Smooth muscle cell (in vitro differentiated cells): Measurements from ENCODE around the gene MAB21L3. TPM values are rescaled to one million over a fixed set of nuclear protein-coding genes. Genes with fewer than 3 reads are reported as not detected.

Source experiments
- DNase-seq: peaks from one replicate; lab custom pipeline; 2025; ENCODE audit not compliant: unreplicated experiment; lab: John Stamatoyannopoulos, UW
- H2AFZ ChIP-seq: fragments of 200-600 bp; sonication (generic); 2 replicates; pipeline ENCODE4 v1.6.0; 2016; ENCODE audit warnings: antibody characterized with exemption, low read depth, mild to moderate bottlenecking
- H3F3A ChIP-seq: fragments of 200-600 bp; sonication (generic); 2 replicates; pipeline ENCODE4 v1.6.0; 2017; ENCODE audit warnings: antibody characterized with exemption, low read depth
- H3K27ac ChIP-seq: fragments of 200-600 bp; sonication (generic); 2 replicates; pipeline ENCODE4 v1.5.1; 2016; ENCODE audit warnings: low read depth, mild to moderate bottlenecking
- H3K27me3 ChIP-seq: fragments of 200-600 bp; sonication (generic); 2 replicates; pipeline ENCODE4 v1.6.1; 2016; ENCODE audit warnings: low read depth, mild to moderate bottlenecking
- H3K36me3 ChIP-seq: fragments of 200-600 bp; sonication (generic); 2 replicates; pipeline ENCODE4 v1.5.1; 2016; ENCODE audit warnings: low read depth
- H3K4me1 ChIP-seq: fragments of 200-600 bp; sonication (generic); 2 replicates; pipeline ENCODE4 v1.5.1; 2016; ENCODE audit warnings: low read depth
- H3K4me2 ChIP-seq: fragments of 200-600 bp; sonication (generic); 2 replicates; pipeline ENCODE4 v1.6.0; 2016; ENCODE audit warnings: mild to moderate bottlenecking
- H3K4me3 ChIP-seq: fragments of 200-600 bp; sonication (generic); 2 replicates; pipeline ENCODE4 v1.5.1; 2016; ENCODE audit warnings: mild to moderate bottlenecking
- H3K79me2 ChIP-seq: fragments of 200-600 bp; sonication (generic); 2 replicates; pipeline ENCODE4 v1.6.0; 2016; ENCODE audit warnings: low read depth, mild to moderate bottlenecking
- H3K9ac ChIP-seq: fragments of 200-600 bp; sonication (generic); 2 replicates; pipeline ENCODE4 v1.6.0; 2016; ENCODE audit warnings: low read depth
- H3K9me3 ChIP-seq: fragments of 200-600 bp; sonication (generic); replicated peaks from 2 replicates; pipeline ENCODE4 v1.5.1; 2016; ENCODE audit warnings: low read depth
- H4K20me1 ChIP-seq: fragments of 200-600 bp; sonication (generic); 2 replicates; pipeline ENCODE4 v1.6.0; 2016; ENCODE audit warnings: low read depth
- CTCF ChIP-seq: fragments of 200-600 bp; sonication (generic); IDR thresholded peaks from 2 replicates; pipeline ENCODE4 v1.5.1; 2017; ENCODE audit warnings: borderline replicate concordance, mild to moderate bottlenecking, antibody characterized with exemption; ENCODE audit not compliant: insufficient read depth, poor library complexity, severe bottlenecking
- WGBS: methylation state at CpG from one replicate; pipeline ENCODE4 v1.1.7; 2016; ENCODE audit warnings: low lambda C conversion rate; 5-methylcytosine and 5-hydroxymethylcytosine counted together
- polyA plus RNA-seq: library from polyadenylated mRNA; unstranded; fragments of >200 nt; fragmentation: Nextera tagmentation; extraction: Ambion mirVana; gene quantifications from 2 replicates; pipeline ENCODE4 v1.2.1, GENCODE V29; 2016
- total RNA-seq: library from RNA; depleted of rRNA; stranded (reverse); fragments of >200 nt; gene quantifications from 2 replicates; pipeline ENCODE4 v1.2.3, GENCODE V29; 2014

Gene MAB21L3
- total and polyA plus RNA-seq, 2 experiments from 2014 or later = 0.13 to 0.26 TPM

GRCh38 chr1:116104667-116105066 lies 6.5 kb upstream of the MAB21L3 start:
- TF ChIP-seq CTCF = no peak
- Histone ChIP-seq H3K27ac (no peak overlapping the region), H3K79me2 (no peaks in the 10 kb centered on the region), H3K9ac (no peak overlapping the region), H3F3A (no peaks in the 10 kb centered on the region), H2AFZ (no peak overlapping the region), H4K20me1 (no peaks in the 10 kb centered on the region), H3K4me2 (no peak overlapping the region), H3K9me3 (no peaks in the 10 kb centered on the region), H3K27me3 (no peaks in the 10 kb centered on the region), H3K4me3 (no peak overlapping the region), H3K4me1 (no peaks in the 10 kb centered on the region), H3K36me3 (no peaks in the 10 kb centered on the region)
- 80% methylated on average over 3 of the region's 3 CpGs for WGBS
- no peak for DNase-seq

- Histone ChIP-seq H3F3A (no peaks in the 10 kb centered on the region), H3K4me3 (no peak overlapping the region)
- 83% methylated on average over 2 of the region's 2 CpGs for WGBS
Observed at GRCh38 chr1:116105996-116106395, 5.2 kb upstream of the MAB21L3 start.

GRCh38 chr1:116106646-116107045 lies 4.6 kb upstream of the MAB21L3 start:
- Histone ChIP-seq H3F3A (no peaks in the 10 kb centered on the region), H4K20me1 (no peaks in the 10 kb centered on the region), H3K4me1 (no peaks in the 10 kb centered on the region), H3K4me3 (no peak overlapping the region), H3K79me2 (no peaks in the 10 kb centered on the region), H2AFZ (no peak overlapping the region), H3K9me3 (no peaks in the 10 kb centered on the region), H3K36me3 (no peaks in the 10 kb centered on the region), H3K27me3 (no peaks in the 10 kb centered on the region), H3K9ac (no peak overlapping the region), H3K4me2 (no peak overlapping the region), H3K27ac (no peak overlapping the region)
- no peak for TF ChIP-seq CTCF
- 80% methylated on average over 4 of the region's 4 CpGs for WGBS
- DNase-seq = no peak

More at GRCh38 chr1:116105996-116106395, 5.2 kb upstream of the MAB21L3 start:
- Histone ChIP-seq H3K27ac (no peak overlapping the region), H3K4me2 (no peak overlapping the region), H3K4me1 (no peaks in the 10 kb centered on the region), H4K20me1 (no peaks in the 10 kb centered on the region), H3K36me3 (no peaks in the 10 kb centered on the region), H3K9me3 (no peaks in the 10 kb centered on the region), H3K79me2 (no peaks in the 10 kb centered on the region), H3K27me3 (no peaks in the 10 kb centered on the region), H3K9ac (no peak overlapping the region), H2AFZ (no peak overlapping the region)
- no peak for DNase-seq
- TF ChIP-seq CTCF = no peak

- no peaks in the 10 kb centered on the region for H4K20me1 ChIP-seq
- H3K4me1 ChIP-seq = no peaks in the 10 kb centered on the region
- H2AFZ ChIP-seq = no peak overlapping the region
- no peaks in the 10 kb centered on the region for H3K36me3 ChIP-seq
- no peak overlapping the region for H3K9ac ChIP-seq
- WGBS = 75% methylated on average over 4 of the region's 4 CpGs
- no peak for DNase-seq
- H3F3A ChIP-seq = no peaks in the 10 kb centered on the region
- no peak for TF ChIP-seq CTCF
- H3K27me3 ChIP-seq = no peaks in the 10 kb centered on the region
- H3K4me2 ChIP-seq = no peak overlapping the region
- H3K79me2 ChIP-seq = no peaks in the 10 kb centered on the region
- no peak overlapping the region for H3K27ac ChIP-seq
- no peaks in the 10 kb centered on the region for H3K9me3 ChIP-seq
- H3K4me3 ChIP-seq = no peak overlapping the region
Observed at GRCh38 chr1:116107371-116107770, 3.8 kb upstream of the MAB21L3 start.
